Measurements from ENCODE around the gene PRR11.

PRR11 gene

DNA sequence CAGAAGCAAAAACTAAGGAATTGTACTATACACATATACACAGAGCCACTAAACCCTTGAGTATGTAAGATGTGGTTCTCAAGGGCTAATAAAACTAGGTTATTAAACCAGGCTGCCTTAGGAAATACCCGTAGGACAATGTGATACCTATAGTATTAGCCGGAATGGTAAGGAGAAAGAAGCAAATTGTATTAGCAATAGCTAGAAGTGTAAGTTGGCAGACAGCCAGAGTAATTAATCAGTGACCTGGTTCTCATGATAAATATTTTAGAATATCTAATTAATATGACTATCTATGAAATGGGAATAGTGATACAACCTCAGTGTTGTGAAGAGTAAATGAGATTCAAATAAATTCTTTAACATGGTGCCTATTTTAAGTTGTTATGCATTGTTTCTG, 83.4 kb downstream of the PRR11 start:
- Histone ChIP-seq H3K4me3 (ENCODE audit: low read depth in 1 of 2, low read length in 1 of 2) (no peak overlapping the region), H3K27ac (no peak overlapping the region), H3K4me1 (ENCODE audit: control insufficient read depth in 1 of 2, insufficient read depth in 1 of 2, low read depth in 1 of 2, low read length in 1 of 2) (no peaks in the 10 kb centered on the region), H3K36me3 (no peaks in the 10 kb centered on the region), H3K9me3 (no peaks in the 10 kb centered on the region), H3K27me3 (no peaks in the 10 kb centered on the region)
- TF ChIP-seq, protein P1, sequence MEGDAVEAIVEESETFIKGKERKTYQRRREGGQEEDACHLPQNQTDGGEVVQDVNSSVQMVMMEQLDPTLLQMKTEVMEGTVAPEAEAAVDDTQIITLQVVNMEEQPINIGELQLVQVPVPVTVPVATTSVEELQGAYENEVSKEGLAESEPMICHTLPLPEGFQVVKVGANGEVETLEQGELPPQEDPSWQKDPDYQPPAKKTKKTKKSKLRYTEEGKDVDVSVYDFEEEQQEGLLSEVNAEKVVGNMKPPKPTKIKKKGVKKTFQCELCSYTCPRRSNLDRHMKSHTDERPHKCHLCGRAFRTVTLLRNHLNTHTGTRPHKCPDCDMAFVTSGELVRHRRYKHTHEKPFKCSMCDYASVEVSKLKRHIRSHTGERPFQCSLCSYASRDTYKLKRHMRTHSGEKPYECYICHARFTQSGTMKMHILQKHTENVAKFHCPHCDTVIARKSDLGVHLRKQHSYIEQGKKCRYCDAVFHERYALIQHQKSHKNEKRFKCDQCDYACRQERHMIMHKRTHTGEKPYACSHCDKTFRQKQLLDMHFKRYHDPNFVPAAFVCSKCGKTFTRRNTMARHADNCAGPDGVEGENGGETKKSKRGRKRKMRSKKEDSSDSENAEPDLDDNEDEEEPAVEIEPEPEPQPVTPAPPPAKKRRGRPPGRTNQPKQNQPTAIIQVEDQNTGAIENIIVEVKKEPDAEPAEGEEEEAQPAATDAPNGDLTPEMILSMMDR (IDR thresholded peaks at IDR 0.05) = no peak

DNA sequence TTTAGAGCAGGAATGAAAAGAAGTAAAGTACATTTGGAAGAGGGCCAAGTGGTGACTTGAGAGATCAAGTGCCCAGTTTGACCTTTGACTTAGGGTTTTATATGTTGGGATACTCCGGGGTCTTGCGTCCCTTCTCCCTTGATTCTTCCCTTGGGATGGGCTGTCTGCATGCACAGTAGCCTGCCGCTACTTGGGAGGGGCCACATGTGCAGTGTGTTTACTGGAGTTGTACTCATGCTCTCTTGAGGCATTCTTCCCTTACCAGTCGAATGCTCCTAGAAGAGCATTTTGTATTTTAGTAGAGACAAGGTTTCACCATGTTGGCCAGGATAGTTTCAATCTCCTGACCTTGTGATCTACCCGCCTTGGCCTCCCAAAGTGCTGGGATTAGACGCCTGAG, 88.5 kb downstream of the PRR11 start:
- Histone ChIP-seq H3K4me1 (ENCODE audit: control insufficient read depth in 1 of 2, insufficient read depth in 1 of 2, low read depth in 1 of 2, low read length in 1 of 2) (no peaks in the 10 kb centered on the region), H3K9me3 (no peaks in the 10 kb centered on the region), H3K4me3 (ENCODE audit: low read depth in 1 of 2, low read length in 1 of 2) (no peak overlapping the region), H3K27ac (no peak overlapping the region), H3K27me3 (no peaks in the 10 kb centered on the region), H3K36me3 (no peaks in the 10 kb centered on the region)
- TF ChIP-seq, protein P1 (IDR thresholded peaks at IDR 0.05) = no peak

Measured in neutrophil (primary cell).